Activated CD8-positive, alpha-beta memory T cell treated with anti-CD3 and anti-CD28 coated beads, Interleukin-2, amount 50 U/mL, for 24 hours (primary cell): ENCODE data around the gene RAB20.
"Not testable (repeated sequence)": the region's sequence is repeated elsewhere in the genome, so short reads cannot be mapped to it uniquely, and the experiment has no call there.

Source experiments
- DNase-seq: peaks from one replicate; pipeline ENCODE4 v3.0.0-alpha.2; 2020; ENCODE audit errors: extremely low read depth

Gene RAB20

DNA sequence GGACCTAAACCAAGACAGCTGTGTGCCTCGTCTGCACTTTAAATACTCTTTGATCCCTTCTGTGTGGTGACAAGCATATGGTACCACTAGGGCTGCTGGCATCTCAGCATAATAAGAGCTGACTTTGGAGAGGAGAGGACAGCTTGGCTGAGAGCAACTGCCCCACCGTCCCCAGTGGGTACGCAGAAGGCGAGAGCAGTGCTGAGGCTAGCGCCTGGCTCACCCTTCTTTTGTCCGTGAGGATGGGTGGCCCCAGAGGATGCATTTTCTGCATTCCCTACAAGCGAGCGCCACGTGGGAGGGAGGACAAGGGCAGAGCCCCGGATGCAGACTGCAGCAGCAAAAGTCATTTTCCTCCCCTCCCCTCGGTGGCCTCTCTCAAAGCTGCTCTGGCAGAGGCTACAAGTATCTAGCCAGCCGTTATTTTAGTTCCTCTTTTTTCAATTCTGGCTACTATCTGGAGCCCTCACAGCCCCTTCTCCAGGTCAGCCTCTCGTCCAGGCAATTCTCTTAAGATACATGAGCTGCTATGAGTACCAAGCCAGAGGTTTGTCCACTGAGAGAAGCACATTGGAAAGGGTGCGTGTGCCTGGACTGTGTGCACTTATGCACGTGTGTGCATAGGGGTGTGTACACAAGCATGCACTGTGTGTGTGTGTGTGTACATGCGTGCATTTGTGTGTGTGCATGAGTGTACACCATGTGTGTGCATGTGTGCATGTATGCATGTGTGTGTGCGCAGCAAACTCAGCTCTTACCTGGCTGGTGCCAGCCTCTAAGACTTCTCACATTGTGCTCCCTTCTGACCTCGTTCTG lies 51.3 kb downstream of the RAB20 start:
- no peak for DNase-seq

DNA sequence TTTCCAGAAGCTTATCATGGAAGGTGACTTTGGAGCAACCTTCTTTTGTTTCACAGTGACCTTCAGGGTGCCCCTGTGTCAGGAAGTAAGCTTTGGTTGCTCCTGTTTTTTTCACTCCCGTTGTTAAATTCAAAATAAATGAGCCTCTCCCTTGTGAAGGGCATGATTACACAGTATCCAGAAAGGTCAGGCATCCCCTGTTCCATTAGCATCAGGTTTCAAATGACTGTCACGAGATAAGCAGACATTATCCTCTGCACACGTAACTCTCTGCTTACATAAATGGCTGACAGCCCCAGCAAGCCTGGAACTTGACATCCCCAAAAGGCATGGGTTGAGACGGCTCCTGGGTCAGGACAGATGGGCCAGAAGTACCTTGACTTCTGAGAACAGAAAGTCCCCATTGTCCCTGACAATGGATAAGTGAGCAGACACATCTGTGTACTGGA lies 52.0 kb downstream of the RAB20 start:
- DNase-seq = no peak

DNA sequence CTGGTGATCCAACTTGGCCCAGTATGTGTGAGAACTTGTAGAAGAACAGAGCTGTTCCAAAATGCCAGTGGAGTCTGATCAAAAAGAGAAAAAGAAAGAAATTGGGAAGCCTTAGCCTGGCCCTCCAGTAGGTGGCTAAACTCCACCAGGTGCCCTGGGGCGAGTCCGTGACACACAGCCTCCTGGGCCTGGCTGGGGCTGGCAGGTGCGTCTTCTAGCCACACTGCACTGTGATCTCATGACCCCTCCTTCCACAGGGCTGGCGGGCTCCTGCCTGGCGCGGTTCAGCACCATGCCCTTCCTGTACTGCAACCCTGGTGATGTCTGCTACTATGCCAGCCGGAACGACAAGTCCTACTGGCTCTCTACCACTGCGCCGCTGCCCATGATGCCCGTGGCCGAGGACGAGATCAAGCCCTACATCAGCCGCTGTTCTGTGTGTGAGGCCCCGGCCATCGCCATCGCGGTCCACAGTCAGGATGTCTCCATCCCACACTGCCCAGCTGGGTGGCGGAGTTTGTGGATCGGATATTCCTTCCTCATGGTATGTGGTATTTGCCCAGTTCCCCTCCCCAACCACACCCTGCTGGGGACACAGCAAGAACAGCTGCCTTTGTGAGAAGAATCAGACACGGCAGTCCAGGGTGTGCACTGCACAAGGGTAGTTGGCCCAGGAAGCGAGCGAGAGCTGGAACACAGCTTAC lies 53.7 kb downstream of the RAB20 start:
- DNase-seq = no peak

DNA sequence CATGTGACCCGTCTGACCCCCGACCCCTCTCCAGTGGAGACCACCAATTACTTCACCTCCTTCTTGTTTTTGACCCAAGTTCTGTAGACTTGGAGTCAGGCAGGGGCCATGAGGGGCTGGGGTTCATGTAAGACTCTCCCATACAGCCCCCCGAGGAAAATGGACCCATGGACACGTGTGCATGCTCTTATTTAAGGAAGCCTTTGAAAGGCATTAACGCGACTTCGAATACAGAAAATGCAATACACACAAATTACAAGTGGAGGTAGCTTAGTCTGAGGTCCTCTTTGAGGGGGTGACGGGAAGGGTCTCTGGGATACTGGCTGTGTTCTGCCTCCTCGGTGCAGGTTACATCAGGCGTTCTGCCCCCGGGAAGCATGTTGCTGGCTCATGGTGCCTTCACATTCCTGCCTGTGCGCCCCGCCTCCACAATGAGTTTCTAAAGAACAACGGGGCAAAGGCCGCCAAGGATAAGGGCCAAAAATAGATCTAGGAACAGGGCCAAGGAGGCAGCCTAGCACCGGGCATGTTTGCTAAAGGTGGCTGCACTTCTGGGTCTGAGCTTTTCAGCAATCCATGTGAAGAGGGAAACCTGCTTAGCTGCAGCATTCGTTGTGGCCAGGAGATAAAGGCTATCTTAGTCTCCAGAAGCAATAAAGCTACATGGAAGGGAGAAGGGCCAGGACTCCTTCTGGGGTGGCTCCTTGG lies 54.5 kb downstream of the RAB20 start:
- no peak for DNase-seq

DNA sequence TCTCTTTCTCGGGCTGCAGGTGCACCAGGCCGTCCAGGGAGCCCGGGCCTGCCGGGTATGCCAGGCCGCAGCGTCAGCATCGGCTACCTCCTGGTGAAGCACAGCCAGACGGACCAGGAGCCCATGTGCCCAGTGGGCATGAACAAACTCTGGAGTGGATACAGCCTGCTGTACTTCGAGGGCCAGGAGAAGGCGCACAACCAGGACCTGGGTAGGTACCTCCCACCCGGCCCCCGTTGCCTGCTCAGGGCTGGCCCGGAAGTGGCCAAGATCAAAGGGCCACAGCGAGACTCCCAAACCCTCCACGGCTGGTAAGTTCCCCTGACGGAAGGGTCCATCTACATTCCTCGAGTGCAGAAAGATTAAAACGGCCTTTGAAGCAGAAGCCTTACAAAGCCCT lies 55.1 kb downstream of the RAB20 start:
- no peak for DNase-seq

DNA sequence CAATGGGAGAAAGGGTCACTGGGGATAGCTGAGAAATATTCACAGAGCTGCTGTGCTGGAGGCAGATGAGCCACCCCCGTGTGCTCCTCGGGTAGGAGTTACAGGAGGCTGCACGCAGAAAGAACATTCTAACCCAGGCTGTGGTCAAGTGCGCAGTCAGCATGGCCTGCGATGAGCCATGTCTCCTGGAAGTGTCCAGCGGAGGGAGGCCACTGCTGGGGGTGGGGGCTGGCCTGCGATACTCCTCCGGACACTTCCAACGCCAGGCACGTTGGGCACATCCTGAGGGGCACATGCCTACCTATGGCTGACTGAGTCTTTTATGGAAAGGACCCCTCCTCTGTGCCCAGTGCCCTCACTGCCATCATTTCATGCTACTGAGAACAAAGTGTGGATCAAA lies 55.9 kb downstream of the RAB20 start:
- no peak for DNase-seq

DNA sequence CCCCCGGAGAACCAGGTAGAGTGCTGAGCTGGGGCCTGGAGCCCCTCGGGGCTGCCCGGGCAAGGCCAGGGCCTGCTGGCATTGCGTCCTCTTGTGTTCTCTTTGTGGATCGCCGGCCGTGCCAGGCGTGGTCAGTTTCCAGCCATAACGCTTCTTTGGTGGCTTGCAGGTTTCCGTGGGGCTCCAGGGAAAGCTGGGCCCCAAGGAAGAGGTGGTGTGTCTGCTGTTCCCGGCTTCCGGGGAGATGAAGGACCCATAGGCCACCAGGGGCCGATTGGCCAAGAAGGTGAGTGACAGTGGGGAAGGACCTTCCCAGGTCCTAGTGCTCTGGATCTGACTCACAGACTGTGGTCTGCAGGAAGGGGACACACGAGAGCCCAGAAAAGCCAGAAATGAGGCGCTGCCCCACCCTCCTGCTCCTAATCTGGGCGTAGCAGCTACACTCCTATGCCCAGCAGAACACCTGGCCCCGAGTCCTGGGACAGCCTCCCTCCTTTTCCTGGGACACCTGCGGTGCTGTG lies 57.5 kb downstream of the RAB20 start:
- DNase-seq = no peak

DNA sequence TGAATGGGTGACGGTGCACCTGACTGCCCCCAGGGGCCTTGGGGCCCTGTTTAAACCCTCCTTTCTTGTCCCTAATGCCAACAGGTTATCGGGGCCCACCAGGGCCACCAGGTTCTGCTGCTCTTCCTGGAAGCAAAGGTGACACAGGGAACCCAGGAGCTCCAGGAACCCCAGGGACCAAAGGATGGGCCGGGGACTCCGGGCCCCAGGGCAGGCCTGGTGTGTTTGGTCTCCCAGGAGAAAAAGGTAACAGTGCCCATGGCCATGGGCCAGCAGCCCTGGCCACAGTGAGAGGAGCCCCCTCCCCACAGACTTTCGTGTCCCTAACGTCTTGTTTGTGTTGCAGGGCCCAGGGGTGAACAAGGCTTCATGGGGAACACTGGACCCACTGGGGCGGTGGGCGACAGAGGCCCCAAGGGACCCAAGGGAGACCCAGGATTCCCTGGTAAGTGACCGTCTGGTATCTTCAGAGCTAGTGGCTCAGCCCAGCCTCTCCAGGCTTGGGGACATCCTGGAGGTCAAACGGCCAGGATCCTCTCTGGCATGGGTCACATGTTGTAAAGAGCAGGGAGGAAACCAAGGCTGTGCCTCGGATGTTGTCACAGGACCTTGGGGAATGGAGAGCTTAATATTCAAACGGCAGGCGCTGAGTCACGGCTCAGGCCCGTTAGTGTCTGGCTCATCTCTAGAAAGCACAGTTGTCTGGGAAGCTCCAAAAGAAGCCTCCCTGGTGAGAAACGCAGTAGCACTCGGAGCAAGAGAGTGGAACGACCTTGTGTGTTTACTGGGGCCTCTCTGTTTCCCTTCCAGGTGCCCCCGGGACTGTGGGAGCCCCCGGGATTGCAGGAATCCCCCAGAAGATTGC lies 58.3 kb downstream of the RAB20 start:
- no peak for DNase-seq

DNA sequence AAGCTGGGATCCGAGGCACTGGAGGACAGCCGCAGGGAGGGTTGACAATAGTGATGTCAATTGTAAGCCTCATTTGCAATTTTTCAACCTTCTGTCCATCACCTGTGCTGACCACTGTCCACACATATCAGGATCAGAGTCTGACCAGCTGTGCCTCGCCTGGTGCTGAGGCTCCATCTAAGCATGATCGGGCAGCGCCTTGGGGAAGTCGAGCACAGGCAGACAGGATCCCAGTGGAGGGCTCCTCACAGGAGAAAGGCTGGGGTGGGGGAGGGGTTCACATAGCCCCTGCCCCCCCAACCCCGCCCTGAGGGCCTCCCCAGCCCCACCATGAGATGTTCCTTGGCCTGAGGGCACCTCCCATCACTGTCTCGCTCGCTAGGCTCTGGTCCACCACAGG lies 60.3 kb downstream of the RAB20 start:
- no peak for DNase-seq

DNA sequence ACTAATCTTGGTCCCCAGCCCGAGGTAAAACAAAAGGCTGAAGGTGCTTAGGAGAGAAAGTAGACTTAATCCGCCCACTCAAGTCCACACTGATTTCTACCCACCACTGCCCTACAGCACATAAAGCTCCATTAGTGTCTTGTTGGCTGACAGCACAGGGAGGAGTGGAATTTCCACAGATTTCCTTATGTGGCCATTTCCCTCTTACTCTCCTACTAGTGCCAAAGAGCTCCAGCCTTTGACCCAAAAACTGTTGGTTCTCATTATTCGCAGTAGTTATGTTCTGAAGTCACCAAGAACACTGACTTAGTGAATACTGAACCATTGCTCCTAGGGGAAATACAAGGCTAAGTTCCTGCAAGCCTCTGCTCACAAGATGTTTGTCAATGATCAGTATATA lies 61.2 kb downstream of the RAB20 start:
- DNase-seq = no peak

DNA sequence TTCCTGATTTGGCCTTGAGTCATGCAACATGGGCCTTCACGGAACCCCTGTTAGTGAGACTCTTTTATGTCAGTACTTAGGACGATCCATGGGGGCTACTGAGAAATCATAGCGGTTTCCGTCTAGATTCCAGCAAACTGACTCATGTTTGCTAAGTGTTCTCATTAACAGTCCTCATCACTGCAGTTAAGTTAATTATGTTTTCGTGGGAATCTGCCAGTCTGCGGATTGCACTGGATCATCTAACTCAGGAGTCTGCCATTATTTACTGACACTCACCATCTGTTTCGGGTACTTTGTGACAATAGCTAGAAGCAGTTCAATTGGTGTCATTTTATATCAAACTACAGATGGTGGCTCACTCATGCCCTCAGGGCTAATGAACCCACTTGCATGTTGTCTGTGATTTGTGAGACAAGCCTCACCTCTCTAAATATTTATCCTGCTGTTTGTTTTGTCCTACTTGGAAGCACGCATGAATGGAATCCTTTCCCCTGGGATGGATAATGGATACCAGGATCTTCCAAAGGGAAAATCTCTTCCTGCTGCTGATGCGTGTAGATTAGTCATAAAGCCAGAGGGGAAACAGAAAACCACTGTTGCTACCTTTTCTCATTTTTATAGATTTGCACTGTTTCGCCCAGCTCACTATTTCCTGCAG lies 61.8 kb downstream of the RAB20 start:
- DNase-seq = no peak

DNA sequence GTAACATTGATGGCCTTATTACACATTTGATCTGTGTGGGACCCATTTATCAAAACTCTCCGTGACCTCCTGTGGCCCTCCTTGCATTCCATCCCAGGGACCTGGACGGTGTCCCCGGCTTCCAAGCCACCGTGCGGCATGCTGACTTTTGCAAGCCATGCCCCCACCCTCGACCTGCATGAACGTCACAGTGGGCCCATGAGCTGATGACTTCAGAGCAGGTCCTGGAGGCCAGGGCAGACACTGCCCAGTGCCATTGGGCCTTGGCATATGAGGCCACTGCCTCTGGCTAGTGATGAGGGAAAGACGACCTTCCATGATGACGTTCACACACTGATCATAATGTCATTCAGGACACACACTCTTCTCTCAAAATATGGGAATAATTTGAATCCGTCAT lies 62.8 kb downstream of the RAB20 start:
- DNase-seq = no peak

DNA sequence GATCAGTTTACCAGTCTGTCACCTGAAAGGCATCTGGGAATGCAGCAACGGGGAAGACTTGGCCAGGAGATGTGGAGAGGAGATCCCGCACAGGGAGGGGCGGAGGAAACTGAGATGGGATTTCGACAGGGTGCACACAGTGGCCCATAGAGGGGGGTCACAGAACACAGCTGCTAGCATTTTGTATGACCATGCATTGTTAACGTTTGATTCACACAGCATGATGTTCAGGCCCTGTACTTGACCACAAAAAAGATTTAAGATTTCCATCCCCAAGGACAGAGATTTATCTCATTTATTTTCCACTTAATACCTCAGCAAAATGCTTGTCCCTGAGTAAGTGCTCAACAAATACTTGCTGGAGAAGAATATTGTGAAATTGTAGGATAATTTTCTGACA lies 63.2 kb downstream of the RAB20 start:
- no peak for DNase-seq

DNA sequence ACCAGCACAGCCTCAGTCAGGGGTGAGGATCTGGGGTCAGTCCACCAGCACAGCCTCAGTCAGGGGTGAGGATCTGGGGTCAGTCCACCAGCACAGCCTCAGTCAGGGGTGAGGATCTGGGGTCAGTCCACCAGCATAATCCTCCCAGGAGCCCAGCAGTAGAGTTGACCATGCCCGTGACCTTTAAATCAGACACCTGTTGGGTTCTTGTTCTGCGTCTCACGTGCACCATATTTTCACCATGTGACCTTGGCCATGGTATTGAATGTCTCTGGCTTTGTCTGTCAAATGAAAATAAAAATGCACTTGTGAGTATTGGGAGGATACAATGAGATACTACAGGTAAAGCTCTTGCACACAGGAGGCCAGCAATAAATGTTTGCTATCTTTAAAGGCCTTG lies 63.6 kb downstream of the RAB20 start:
- DNase-seq = not testable (repeated sequence)

DNA sequence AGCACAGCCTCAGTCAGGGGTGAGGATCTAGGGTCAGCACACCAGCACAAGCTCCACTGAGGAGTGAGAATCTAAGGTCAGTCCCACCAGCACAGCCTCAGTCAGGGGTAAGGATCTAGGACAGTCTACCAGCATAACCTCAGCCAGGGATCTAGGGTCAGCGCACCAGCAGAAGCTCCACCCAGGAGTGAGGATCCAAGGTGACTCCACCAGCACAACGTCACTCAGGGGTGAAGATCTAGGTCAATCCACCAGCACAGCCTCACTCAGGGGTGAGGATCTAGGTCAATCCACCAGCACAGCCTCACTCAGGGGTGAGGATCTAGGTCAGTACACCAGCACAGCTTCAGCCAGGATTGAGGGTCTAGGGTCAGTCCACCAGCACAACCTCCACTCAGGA lies 64.5 kb downstream of the RAB20 start:
- DNase-seq = no peak

DNA sequence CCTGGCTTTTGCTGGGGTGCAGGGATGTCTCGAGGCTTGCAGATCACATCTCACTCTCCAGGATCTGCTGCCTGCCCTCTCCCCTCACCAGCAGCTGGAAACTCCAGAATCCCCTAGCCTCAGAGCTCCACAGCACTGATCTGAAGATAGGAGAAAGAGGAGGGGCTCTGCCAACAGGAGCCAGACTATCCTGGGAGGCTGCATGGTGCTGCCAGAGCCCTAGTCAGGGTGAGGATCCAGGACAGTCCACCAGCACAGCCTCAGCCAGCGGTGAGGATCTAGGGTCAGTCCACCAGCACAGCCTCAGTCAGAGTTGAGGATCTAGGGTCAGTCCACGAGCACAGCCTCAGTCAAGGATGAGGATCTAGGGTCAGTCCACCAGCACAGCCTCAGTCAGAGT lies 65.2 kb downstream of the RAB20 start:
- DNase-seq = no peak

DNA sequence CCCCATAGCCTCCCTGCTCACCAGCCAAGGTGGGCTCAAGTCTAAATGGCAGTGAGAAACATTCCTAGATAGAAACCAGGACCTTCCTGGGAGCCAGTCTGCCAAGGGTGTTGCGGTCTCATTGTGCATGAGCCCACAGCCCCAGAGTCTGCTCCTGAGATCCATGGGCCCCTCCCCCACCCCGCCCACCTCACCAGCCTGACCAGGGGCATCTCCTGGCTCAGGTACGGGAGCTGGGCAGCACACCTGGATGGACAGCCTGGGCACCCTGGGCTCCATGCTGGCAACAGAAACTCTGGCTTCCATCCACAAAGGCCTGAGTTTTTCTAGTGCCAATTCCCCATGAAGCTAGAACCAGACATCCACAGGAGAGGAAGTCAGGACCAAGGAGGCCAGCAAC lies 65.6 kb downstream of the RAB20 start:
- DNase-seq = no peak

DNA sequence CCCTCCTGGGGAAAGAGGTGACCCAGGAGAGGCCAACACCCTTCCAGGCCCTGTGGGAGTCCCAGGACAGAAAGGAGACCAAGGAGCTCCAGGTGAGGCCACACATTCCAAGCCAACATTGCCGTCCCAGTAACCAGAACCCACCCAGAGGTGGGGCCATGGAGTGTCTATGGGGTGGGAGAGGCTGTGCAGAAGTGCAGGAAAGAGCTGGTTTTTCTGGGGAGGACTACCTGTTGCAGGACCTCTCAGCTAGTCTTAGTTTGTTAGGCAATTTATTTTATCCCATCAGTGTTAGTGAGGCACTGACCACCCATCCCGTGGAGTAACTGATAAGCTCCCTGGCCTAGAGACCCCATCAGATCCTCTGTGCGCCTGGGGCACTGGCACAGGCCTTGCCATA lies 66.1 kb downstream of the RAB20 start:
- DNase-seq = no peak

DNA sequence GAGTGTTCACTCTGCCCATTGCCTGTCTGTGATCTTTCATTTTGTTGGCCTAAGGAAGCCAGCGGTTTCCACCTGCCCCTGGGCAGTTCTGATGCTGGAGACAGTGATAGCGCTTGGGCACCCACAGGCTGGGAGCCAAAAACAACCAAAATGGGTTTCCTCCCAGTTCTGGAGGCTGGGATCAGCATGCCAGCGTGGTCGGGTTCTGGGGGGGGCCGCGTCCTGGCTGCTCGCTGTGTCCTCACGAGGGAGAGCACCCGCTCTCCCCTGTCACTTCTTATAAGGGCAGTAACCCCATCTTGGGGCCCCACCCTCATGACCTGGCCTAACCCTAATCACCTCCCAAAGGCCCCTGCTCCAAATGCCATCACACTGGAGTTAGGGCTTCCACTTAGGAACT lies 67.9 kb downstream of the RAB20 start:
- DNase-seq = no peak

DNA sequence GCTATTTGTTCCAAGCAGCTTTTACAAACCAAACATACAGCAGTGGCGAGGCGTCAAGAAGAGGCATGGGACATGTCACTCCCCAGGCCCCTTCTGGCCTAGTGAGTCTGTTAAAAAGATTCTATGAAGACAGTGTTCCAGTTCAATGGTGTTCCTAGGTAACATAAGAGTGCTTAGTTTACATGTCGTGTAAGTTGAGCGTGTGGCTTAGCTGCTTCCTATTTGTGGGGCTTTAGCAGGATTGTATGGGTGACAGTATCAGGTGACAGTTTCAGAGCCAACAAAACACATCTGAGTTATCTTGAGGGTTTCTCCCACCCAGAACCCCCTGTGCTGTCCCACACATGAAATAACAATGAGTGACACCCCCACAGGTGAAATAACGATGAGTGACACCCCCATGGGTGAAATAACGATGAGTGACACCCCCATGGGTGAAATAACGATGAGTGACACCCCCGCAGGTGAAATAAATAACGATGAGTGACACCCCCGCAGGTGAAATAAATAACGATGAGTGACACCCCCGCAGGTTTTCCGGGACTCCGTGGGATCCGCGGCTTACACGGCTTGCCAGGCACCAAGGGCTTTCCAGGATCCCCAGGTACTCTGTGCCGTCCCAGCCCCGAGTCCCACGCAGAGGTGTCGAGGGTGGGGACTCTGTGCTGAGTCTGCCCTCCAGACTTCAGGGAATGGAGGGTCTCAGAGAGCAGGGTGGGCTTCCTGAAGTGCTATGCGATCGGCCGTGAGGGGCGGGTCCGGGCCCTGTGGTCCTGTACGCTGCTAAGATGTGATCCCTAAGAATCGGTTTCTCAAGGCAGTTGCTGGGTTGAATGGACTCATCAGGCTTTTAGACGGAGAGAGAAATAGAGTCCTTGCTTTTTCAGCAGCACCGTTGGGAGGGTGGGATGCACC lies 68.6 kb downstream of the RAB20 start:
- no peak for DNase-seq
